ENCODE results near the gene MIP. TPM values are rescaled to one million over a fixed set of nuclear protein-coding genes. Genes with fewer than 3 reads are reported as not detected.
"Not testable (repeated sequence)": the region's sequence is repeated elsewhere in the genome, so short reads cannot be mapped to it uniquely, and the experiment has no call there.

MIP gene
- total RNA-seq, 1 experiment from 2014 or later = 0.15 TPM

- peak; percentile 89 for DNase-seq (ENCODE audit: low read depth)
These were observed 14.0 kb upstream of the MIP start, which contains the start of gene SPRYD4 for GRCh38 chr12:56468216-56469006. TSS of gene SPRYD4 (plus strand) at chr12:56468578. CDS start at chr12:56468592, 14 bp downstream.

GRCh38 chr12:56462565-56462964 is 8.1 kb upstream of the MIP start:
- no peak for DNase-seq (ENCODE audit: low read depth)

GRCh38 chr12:56461235-56462159 is 7.0 kb upstream of the MIP start:
- peak; percentile 51 for DNase-seq (ENCODE audit: low read depth)

- DNase-seq (ENCODE audit: low read depth) = no peak
These were observed 3.4 kb upstream of the MIP start for GRCh38 chr12:56457817-56458216.

GRCh38 chr12:56451147-56451546 is 3.3 kb downstream of the MIP start:
- no peak for DNase-seq (ENCODE audit: low read depth)

GRCh38 chr12:56450241-56450640 is 4.2 kb downstream of the MIP start:
- DNase-seq (ENCODE audit: low read depth) = no peak

GRCh38 chr12:56449622-56449984 is 4.9 kb downstream of the MIP start:
- DNase-seq (ENCODE audit: low read depth) = no peak

- peak; percentile 87 for DNase-seq (ENCODE audit: low read depth)
These were observed 5.4 kb downstream of the MIP start, which contains the start of gene TIMELESS for GRCh38 chr12:56448860-56449621. TSS of gene TIMELESS (minus strand) at chr12:56449426. CDS start at chr12:56434170, 15,256 bp downstream.

- not testable (repeated sequence) for DNase-seq (ENCODE audit: low read depth)
These were observed 11.2 kb downstream of the MIP start for GRCh38 chr12:56443208-56443607.

- DNase-seq (ENCODE audit: low read depth) = no peak
These were observed 16.9 kb downstream of the MIP start for GRCh38 chr12:56437430-56438176.

- no peak for DNase-seq (ENCODE audit: low read depth)
These were observed 19.6 kb downstream of the MIP start for GRCh38 chr12:56434828-56435227.

GRCh38 chr12:56431850-56432249 is 22.6 kb downstream of the MIP start:
- DNase-seq (ENCODE audit: low read depth) = no peak

GRCh38 chr12:56431288-56431687 is 23.2 kb downstream of the MIP start:
- DNase-seq (ENCODE audit: low read depth) = no peak

- no peak for DNase-seq (ENCODE audit: low read depth)
These were observed 28.5 kb downstream of the MIP start for GRCh38 chr12:56425940-56426438.

GRCh38 chr12:56425193-56425592 is 29.3 kb downstream of the MIP start:
- DNase-seq (ENCODE audit: low read depth) = no peak

GRCh38 chr12:56420411-56420810 is 34.0 kb downstream of the MIP start:
- no peak for DNase-seq (ENCODE audit: low read depth)

- DNase-seq (ENCODE audit: low read depth) = no peak
These were observed 36.7 kb downstream of the MIP start for GRCh38 chr12:56417739-56418138.

GRCh38 chr12:56414401-56414800 is 40.1 kb downstream of the MIP start:
- DNase-seq (ENCODE audit: low read depth) = no peak

- no peak for DNase-seq (ENCODE audit: low read depth)
These were observed 41.1 kb downstream of the MIP start for GRCh38 chr12:56413392-56413791.

GRCh38 chr12:56411781-56412639 is 42.4 kb downstream of the MIP start:
- no peak for DNase-seq (ENCODE audit: low read depth)

Data from M059J (cell line).